ENCODE data around the gene GRAMD4. TPM values are rescaled to one million over a fixed set of nuclear protein-coding genes. Genes with fewer than 3 reads are reported as not detected.

GRAMD4 gene
- total RNA-seq, 1 donor = 71.9 TPM

DNA sequence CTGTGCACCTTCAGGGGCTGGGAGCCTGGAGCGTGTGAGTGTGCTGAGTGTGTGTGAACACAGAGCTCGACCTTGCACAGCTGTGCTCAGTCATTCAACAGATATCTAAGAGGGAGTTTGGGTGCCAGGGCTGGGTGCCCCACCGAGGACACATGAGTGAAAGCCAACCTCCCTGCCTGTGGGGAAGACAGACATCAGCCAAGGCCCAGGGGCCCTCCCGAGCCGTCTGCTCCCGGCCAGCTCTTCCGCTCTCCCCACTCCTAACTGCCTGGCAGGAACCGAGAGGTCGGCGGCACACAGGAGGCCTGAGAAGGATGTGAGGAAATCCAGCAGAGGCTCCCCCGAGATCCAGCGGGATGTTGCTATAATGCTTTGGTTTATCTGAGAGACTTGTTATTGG, 85.9 kb downstream of the GRAMD4 start:
- no peak for DNase-seq (ENCODE audit: low read depth in 2 of 3, low spot score in 2 of 3)

DNA sequence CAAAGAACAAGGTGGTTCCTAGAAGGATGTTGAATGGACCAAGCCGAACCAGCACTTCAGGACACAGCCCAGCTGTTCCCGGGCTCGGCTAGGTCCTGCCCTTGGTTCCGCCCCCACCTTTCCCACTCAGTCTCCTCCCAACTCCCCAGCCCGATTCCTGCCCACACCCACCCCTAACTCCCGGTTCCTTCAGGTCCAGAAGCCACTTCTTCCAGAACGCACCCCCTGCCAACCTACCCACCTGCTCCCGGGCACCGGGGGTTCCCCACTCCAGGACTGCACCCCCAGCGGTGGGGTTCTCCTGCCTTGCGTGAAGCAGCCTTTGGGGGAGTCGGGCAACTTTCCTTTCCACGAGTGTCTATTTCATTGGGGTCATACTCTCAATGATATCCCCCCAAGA, 87.1 kb downstream of the GRAMD4 start:
- no peak for DNase-seq (ENCODE audit: low read depth in 2 of 3, low spot score in 2 of 3)

DNA sequence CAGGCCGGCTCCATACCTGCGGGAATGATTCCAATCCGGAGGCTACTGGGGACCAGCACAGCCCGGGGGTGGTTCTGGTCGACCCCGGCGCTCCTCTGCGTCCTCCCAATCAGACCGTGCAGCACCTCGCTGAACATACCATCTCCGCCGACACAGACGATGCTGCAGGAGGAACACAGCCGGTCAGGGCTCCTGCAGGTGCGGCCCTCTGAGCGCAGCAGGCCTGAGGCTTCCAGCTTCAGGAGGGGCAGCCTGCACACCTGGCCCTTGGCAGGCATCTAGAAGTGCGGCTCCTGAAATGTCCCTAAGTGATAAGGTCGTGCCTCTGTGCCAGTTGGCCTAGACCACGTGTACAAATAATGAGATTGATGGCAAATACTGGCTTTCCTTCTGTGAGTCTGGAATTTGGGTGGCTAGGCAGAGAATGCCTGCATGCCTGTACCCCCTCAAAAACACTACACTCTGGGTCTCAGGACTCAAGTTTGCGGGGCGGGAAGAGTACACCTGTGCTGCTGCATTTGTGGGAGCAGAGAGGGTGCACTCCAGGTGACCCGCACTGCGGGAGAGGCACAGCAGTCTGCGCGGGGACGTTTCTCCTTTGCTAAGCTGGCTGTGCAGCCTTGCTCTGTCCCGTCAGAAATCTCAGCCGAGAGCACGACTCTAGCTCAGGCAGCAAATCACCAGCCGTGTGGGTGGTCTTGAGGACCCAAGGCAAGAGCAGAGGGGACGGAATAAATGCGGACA, 87.8 kb downstream of the GRAMD4 start:
- DNase-seq (ENCODE audit: low read depth in 2 of 3, low spot score in 2 of 3) = no peak

- DNase-seq (ENCODE audit: low read depth in 2 of 3, low spot score in 2 of 3) = no peak
Observed at GRCh38 chr22:46708766-46709330, 88.7 kb downstream of the GRAMD4 start.

DNA sequence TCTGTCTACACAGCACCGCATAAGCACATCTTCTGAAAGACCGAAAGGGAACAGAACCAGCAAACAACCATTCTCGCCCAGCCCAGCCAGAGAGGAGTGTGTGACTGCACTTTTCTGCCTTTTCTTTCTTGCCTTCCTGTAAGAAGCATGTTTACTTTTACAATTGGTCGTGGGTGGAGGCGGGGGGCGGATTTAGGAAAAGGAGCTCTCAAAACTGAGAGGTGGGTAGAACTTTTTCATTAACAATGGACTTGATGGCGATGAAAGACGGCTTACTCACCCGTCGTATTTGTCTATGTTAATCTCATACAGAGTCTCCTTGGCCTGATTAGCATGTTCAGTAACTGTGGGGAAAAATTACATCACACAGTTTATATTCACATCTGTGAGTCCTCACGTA, 90.6 kb downstream of the GRAMD4 start:
- no peak for DNase-seq (ENCODE audit: low read depth in 2 of 3, low spot score in 2 of 3)

GRCh38 chr22:46712288-46712687, 92.1 kb downstream of the GRAMD4 start:
- DNase-seq (ENCODE audit: low read depth in 2 of 3, low spot score in 2 of 3) = no peak

GRCh38 chr22:46714550-46714949, 94.4 kb downstream of the GRAMD4 start:
- DNase-seq (ENCODE audit: low read depth in 2 of 3, low spot score in 2 of 3) = no peak

DNA sequence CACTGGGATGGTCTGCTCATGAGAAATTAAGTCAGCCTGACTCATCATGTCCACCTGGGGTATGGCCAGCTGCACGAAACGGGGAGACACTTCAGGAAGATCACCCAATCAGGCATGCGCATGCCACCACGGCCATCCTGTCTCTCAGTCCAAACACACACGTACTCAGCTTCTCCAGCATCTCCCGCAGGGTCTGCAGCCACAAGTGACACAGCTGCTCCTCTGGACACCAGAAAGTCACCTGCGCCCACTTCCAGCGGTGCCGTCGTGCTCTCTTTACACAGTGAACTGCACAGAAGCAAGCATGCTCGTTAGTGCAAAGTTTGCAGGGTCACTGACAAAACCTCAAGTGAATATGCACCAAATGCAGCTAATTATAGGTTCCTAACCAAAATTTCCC, 99.7 kb downstream of the GRAMD4 start:
- DNase-seq (ENCODE audit: low read depth in 2 of 3, low spot score in 2 of 3) = no peak

DNA sequence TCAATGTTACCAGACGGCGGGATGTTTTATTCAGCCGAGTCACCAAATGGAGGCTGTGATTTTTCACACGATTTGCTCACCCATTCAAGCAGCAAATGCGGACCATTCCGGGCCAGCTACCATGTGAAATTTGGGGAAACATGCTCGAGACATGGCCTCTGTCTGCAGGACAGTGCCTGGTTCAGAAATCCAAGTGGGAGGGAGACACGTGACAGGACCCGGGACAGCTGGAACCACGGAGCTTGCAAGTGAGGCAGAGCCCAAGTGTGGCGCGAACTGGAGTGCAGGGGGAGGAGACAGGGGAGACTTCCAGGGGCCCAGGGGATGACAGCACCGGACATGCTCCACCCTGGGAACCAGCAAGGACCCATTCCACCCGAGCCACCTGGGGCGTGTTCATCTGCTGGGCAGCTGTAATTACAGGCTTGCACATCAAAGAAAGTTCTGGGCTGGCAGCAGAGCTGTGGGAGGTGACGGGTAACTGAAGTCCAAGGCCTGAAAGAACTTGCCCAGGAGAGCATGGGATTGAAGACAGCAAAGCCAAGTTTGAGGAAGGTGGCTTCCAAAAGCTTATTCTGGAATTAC, 101.4 kb downstream of the GRAMD4 start:
- no peak for DNase-seq (ENCODE audit: low read depth in 2 of 3, low spot score in 2 of 3)

- no peak for DNase-seq (ENCODE audit: low read depth in 2 of 3, low spot score in 2 of 3)
Observed at GRCh38 chr22:46723882-46724281, 103.7 kb downstream of the GRAMD4 start.

- DNase-seq (ENCODE audit: low read depth in 2 of 3, low spot score in 2 of 3) = no peak
Observed at GRCh38 chr22:46725096-46725495, 104.9 kb downstream of the GRAMD4 start.

DNA sequence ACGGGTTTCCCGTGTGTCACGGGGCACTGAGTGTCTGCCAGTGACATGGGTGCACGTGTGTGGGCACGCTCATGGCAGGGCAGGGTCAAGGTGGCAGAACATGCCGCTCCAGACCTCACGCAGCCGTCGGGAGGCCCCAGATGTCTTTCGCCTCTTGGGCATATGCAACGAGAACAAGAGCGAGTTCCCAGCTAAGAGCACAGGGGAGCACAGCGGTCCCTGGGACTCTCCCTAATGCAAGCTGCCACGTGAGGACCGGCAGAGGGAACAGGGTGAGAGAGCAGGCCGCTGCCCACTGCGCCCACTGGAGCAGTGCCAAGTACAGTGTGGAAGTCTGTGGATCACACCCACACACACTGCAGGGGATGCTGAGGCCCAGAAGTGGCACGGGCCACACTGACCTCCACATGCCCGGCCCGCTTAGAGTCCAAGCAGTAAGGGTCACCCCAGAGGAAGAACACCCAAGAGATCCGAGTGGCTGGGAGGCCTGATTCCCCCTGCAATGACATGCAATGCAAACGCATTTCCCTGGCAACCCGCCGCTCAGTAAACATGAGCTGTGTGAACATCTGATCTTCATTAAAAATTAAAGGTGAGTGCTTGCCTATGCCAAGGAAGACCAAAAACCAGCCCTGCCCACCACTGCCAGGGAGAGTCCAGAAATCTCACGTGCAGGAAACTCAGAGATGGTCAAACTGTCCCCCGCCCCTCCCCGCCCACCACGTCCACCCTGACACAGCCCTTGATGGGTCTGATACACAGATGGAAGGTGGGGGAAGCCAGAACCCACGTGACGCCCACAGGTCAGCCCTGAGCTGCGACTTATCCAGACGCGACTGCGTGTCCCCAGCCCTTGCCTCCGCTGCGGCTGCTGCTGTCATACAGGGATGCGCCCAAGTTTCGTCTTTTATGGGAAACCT, 106.1 kb downstream of the GRAMD4 start:
- no peak for DNase-seq (ENCODE audit: low read depth in 2 of 3, low spot score in 2 of 3)

DNA sequence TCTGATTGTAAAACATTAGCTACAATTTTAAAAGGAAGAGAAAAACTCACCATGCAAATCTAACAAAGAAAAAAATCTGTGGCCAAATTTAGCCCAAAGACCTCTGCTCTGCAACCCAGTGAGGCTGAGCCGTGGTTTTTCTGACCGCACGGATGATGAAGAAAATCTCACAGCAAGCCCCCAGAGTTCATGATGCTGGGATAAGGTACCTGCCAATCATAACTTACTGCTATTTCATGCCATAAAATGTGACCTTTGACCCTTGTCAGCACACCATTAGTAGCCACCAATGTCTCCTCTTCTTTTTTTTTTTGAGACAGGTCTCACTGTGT, 106.8 kb downstream of the GRAMD4 start:
- DNase-seq (ENCODE audit: low read depth in 2 of 3, low spot score in 2 of 3) = no peak

DNA sequence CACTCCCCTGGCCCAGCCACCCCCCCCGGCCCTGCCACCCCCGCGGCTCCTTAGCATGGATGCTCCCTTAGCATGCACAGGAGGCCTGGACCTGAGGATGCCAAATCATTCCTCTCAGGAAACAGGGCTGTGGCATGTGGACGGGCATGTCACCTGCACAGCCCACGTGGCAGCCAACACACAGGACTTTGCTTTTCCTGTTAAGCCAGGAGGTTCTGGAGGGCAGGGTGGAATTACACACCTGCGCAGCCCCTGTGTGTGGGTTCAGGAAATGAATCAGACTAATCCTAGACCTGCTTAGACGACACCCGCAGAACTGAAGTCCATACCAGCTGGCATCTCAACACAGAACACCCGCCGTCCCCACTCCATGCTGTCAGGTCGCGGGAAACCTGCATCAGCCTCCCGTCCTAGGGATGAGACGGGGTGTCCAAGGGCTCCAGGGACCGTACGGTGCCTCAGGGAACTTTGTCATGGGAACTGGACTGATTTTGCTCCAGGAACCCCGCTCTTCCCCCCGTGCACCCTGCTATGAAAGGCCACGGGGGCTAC, 107.7 kb downstream of the GRAMD4 start:
- DNase-seq (ENCODE audit: low read depth in 2 of 3, low spot score in 2 of 3) = no peak

GRCh38 chr22:46728470-46728869, 108.3 kb downstream of the GRAMD4 start:
- DNase-seq (ENCODE audit: low read depth in 2 of 3, low spot score in 2 of 3) = no peak

Other genes with a start within 250 kb of the GRAMD4 start
- 1.3 TPM for gene CELSR1, start 82.8 kb upstream of the GRAMD4 start, total RNA-seq
- gene CERK, start 117.9 kb downstream of the GRAMD4 start, total RNA-seq = 56.0 TPM
- gene TBC1D22A, start 142.3 kb downstream of the GRAMD4 start, total RNA-seq = 16.7 TPM

All from hematopoietic multipotent progenitor cell (in vitro differentiated cells).